GM13976 (cell line): Measurements from ENCODE around the gene BOK.

ENCODE experiments used
- DNase-seq: peaks from one replicate; pipeline ENCODE4 v3.0.0; 2012; ENCODE audit warnings: low spot score
- in situ Hi-C: fragments of 300-500 bp; cut with MboI; formaldehyde crosslinking; loops from one replicate; pipeline ENCODE4 v1.12.0; 2022; ENCODE audit warnings: low sequenced_read_pairs, mixed read lengths, inconsistent platforms; ENCODE audit not compliant: unreplicated experiment
- TF ChIP-seq, protein P1 (sequence below): IDR thresholded peaks from 2 replicates; pipeline ENCODE4 v1.5.1; 2012; ENCODE audit warnings: borderline replicate concordance, mild to moderate bottlenecking; ENCODE audit not compliant: insufficient read depth; ENCODE audit errors: extremely low read depth, missing control alignments, control extremely low read depth

Gene BOK

DNA sequence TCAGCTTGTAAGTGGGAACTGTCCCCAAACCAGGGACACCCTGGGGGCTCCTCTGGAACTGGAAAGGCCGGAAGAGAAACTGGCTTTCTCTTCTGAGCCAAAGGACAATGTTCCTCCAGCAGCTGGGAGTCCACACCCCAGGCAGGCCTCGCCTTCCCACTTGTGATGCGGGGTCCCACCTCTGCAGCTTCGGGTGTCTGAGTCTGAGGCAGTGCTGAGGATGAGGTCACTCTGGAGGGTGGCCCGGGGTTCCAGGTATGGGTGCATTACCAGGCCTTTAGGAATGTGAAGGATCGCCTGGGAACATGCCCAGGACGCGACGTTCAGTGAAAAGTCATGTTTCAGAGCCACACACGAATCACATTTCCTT lies 18.2 kb upstream of the BOK start:
- in situ Hi-C loops = no loop called here
- DNase-seq = peak; percentile 30
- TF ChIP-seq, protein P1, sequence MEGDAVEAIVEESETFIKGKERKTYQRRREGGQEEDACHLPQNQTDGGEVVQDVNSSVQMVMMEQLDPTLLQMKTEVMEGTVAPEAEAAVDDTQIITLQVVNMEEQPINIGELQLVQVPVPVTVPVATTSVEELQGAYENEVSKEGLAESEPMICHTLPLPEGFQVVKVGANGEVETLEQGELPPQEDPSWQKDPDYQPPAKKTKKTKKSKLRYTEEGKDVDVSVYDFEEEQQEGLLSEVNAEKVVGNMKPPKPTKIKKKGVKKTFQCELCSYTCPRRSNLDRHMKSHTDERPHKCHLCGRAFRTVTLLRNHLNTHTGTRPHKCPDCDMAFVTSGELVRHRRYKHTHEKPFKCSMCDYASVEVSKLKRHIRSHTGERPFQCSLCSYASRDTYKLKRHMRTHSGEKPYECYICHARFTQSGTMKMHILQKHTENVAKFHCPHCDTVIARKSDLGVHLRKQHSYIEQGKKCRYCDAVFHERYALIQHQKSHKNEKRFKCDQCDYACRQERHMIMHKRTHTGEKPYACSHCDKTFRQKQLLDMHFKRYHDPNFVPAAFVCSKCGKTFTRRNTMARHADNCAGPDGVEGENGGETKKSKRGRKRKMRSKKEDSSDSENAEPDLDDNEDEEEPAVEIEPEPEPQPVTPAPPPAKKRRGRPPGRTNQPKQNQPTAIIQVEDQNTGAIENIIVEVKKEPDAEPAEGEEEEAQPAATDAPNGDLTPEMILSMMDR = no peak

DNA sequence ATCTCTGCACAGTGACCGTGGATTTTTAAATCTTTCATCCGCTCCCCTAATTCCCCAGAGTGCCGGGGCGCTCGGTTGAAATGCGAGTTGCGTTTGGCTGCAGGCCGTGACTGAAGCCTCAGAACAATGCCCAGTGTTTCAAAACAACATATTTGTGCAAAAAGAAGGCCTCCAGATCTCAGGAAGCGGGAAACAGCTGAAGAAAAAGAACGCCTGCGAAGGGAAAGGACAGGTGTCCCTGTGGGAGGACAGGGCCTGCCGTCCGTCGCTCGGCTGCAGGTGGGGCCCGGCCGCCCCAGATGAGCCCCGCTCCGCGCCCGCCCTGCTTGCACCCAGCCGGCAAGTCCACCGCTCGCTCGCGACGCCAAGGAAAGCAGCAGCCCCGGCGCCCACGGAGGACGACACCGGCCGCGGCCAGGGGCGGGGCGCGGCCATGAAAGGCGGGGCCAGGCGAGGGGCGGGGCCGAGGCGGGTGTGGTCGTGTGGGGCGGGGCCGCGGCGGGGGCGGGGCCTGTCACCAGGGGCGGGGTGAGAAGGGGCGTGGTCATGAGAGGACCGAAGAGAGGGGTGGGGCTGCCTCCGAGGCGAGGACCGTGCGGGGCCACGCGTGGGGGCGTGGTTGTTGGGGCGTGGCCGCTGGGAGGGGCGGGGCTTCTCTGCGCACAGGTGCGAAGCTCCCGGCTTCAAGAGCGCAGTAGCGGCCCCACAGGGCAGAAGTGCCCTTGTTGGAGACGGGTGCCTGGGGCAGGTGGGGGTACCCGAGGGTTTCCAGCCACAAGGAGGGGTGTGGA lies 17.6 kb upstream of the BOK start:
- in situ Hi-C loops = no loop called here
- DNase-seq = peak; percentile 79
- TF ChIP-seq, protein P1 = no peak

DNA sequence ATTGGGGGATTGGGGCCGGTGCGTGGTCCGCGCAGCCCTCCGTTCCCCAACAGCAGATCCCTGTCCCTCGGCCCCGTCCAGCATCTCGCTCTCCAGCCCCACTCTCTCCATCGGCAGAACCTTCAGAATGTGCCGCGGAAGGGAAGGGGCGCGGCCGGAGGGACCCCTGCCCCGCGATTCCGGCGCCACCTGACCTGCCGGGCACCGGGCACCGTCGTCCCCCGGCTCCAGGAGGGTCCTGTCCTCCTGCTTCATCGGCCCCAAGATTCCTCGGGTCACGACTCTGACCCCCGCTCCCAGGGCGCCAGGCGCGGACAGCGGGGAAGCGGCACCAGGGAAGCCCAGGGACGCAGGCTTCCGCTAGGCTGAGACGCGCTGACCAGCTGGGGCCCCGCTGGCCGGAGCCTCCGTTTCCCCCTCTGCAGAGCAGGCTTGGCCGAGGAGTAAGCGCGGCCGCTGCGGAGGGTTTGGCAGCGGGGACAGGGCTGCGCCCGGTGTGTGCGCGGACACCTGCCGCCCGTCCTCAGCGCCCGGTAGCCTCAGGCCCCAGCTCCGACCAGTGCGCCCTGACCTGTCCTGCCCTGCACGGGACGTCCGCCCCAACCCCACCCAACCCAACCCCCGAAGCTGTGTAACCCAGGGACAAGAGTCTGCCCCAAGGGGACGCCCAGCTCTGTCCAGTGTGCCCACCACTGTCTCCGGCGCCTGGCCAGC lies 16.8 kb upstream of the BOK start:
- TF ChIP-seq, protein P1 = no peak
- peak; percentile 36 for DNase-seq
- in situ Hi-C loops = no loop called here

DNA sequence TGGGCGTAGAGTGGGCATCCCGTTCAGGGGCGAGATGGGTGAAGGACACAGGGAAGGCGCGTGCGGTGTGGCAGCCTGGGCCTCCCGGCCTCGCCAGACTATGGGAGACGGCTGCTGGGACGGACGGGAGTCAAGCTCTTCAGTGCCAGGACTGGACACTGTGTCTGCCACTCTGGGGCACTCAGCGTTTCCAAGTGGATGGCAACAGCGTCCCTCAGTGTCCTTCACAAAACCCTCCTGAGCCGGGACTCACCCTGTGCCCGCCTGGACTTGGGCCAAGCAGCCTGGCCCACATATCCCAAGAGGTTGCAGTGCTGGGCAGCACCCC lies 16.3 kb upstream of the BOK start:
- TF ChIP-seq, protein P1 = no peak
- no peak for DNase-seq
- in situ Hi-C loops = no loop called here

DNA sequence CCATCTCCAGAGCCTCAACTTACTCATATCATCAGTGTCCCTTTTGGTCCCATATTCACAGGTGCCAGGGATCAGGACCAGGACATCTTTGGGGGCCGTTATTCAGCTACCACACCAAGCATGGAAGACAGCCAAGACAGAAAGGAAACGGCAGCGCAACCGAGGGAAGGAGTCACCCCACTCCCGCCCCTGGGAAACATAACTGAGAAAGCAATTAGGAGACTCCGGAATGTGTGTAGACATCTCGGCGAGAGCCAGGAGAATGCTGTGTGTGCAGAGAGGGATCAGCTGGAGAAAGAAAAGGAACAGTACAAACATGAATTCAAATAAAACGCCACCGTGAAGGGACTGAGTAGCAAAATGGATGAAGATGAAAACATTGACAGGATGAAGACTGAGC lies 13.4 kb upstream of the BOK start:
- TF ChIP-seq, protein P1 = no peak
- DNase-seq = peak; percentile 8
- in situ Hi-C loops = no loop called here

DNA sequence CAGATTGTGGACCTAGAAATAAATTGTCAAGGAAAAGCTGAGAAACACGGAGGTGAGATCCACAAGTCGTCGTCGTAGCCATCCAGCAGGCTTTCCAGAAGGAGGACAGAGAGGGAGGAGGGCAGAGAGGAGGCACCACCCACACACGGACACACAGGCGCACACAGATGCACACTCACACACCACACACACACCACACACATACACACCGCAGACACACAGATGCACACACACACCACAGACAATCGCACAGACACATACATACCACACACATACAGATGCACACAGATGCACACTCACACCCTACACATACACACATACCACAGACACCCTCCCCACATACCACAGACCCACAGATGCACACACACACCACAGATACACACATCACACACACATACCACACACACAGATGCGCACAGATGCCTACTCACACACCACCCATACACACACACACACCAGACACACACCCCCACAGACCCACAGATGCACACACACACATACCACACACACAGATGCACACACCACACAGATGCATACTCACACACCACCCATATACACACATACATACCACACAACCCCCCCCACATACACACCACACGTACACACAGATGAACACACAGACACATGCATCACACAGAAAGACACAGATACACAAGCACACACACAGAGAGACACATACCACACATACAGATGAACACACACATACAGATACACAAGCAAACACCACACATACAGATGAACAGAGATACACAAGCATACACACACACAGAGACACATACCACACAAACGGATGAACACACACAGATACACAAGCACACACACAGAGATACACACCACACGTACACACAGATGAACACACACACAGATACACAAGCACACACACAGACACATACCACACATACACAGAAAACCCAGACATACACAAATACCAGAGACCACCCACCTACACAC lies 12.7 kb upstream of the BOK start:
- DNase-seq = peak; percentile 9
- TF ChIP-seq, protein P1 = no peak
- in situ Hi-C loops = no loop called here
